HG02852 (cell line): ENCODE results near the gene PARVB.

Experiments used
- ATAC-seq: cut with Tn5 transposase; IDR thresholded peaks from one replicate; pipeline ENCODE4 v1.9.1; 2021; ENCODE audit warnings: mild to moderate bottlenecking, moderate library complexity; ENCODE audit not compliant: unreplicated experiment

PARVB gene

DNA sequence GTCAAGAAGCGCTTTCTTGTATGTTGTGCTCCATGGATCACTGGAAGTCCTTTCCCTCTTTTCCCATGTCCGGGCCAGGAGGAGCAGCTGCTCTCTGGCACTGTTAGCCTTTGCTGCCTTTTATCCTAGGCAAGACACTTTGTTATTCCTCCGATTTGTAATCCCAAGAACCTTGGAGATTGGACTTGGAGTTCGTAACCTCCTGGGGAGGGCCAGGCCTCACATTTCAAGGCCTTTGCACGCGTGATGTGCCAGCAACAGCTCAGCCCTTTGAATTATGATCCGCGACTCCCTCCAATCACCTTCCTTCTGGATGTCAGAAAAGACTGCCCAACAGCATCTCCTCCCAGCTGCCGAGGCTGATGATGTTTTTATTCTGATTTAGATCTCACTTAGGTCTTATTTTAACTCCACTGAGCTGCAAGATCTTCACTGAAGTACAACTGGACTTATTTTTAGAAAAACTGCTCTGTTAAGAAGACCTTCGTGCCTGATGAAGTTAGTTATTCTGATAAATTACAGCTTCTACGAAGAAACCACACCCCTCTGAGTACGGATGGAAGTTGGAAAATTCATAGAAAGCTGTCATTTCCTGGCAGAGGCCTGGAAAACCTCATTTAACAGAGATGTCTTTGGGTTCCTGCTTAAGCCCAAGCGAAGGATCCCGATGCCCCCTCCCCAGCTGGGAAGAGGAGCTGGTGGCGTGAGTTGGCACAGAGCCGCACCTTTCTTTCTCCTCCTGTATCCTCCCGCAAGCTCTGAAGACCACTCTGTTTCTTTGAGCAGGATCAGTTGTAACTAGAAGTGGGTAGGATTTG, 62.4 kb downstream of the PARVB start:
- no peak for ATAC-seq

DNA sequence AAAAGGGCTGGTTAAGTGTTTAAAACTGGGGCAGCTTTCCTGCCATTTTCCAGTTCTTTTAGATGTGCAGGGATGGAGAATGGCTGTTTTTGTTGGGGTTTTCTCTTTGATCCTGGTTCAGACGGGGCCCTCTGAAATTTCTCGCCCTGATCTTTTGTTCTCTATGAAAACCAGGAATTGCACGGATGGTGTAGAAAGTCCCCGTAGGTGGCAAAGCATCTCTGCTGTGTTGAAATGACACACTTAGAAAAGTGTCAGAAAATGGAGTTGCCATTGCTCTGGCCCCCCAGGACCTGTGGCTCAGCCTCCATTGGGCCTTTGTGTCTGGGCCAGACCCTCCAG, 63.0 kb downstream of the PARVB start:
- ATAC-seq, result no peak

DNA sequence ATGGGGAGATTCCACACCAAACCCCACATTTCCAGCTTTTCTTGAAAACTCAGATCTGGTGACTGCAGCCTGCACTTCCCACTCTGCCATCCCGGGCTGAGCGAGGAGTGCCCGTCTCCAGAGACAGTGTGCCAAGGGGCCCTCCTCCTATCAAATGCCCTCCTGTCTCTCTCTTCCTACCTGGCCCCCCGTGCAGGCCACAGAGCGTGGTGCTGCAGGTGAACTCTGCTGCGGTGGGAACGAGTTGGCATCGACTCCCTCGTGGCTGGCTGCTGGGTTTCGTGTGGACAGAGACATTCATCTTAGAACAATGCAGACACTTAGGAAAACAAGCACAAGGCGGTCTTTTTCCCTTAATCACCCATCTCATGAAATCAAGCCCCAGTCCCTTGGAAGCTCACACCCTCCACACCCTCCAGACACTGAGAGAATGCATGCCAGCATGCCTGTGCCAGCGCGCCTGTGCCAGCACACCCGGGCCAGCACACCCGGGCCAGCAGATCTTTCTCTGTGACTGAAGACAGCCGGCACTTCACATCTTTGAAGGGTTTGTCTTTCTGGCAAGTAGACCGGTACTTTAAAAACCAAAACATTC, 65.0 kb downstream of the PARVB start:
- ATAC-seq, result no peak

DNA sequence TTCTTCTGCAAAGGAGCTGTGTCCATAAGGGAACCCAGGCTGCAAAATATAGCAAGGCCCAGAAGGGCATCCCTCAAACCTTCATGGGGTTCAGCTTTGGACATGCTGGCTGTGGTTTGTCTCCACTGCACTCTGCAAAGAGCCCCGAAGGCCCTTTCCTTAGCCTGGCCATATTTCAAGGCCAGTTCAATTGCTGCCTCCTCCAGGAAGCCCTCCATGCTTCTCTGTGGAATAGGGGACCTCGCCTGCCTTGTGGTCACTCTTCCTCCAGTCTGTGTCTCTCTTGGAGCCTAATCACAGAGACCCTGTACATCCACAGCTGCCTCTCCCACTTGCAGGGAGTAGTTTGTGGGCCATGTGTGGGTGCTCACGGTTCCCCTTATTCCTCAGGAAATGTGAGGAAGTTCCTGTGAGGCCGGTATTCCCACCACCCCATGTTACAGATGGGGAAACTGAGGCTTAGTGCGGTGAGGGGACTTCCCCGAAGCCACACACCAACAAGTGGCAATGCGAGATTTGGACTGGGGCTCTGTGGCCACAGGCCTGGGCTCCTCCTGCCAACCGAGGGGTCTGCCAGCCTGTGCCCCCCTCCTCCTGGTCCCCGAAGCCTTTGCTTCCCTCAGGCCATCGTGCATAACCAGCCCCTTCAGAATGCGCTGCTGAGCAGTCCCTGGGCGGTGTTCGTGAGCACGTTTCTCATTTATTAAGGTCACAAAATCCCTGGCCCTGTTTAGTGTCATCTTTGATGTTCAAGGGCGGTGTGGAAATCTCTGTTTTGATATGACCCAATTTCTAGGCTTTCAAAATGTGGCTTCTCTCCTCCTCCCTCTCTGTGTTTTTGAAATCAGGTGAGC, 65.8 kb downstream of the PARVB start:
- ATAC-seq, result no peak

DNA sequence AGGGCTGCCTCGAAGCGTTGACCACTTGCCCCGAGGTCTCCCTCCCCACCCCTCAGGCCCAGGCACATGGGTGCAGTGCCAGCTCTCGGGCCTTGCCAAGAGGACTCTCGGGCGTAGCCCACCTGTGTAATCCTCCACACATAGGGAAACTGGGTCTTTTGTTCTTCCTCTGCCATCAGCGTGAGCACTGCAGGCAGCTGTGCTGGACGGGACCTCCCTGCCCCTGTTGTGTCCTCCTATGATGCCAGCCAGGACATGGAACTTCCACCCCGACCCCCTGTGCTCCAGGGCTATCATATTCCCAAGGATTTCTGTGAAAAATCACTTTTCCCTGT, 66.4 kb downstream of the PARVB start:
- no peak for ATAC-seq

DNA sequence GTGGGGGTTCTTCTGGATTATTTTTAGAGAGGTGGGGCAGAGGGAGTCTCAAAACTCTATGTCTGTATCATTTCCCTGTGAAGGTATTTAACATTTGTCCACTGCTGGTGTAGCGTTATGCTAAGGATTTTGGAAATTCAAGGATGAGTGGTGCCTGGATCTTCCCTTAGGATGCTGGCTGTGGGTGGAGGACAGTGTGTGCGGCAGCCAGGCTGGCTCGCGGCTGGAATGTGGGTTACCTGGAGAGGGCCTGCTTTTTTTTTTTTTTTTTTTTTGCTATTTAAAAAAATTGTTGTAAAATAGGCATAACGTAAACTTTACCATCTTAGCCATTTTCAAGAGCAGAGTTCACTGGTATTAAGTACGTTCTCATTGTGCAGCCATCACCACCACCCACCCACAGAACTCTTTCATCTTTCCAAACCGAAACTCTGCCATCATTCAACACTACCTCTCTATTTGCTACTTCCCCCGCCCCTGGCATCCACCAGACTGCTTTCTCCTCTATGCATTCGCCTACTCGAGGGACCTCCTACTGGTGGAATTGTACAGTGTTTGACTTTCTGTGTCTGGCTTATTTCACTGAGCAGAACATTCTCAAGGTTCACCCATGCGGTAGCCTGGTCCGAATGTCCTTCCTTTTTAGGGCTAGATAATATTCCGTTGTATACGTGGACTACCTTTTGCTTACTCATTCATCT, 67.1 kb downstream of the PARVB start:
- no peak for ATAC-seq

DNA sequence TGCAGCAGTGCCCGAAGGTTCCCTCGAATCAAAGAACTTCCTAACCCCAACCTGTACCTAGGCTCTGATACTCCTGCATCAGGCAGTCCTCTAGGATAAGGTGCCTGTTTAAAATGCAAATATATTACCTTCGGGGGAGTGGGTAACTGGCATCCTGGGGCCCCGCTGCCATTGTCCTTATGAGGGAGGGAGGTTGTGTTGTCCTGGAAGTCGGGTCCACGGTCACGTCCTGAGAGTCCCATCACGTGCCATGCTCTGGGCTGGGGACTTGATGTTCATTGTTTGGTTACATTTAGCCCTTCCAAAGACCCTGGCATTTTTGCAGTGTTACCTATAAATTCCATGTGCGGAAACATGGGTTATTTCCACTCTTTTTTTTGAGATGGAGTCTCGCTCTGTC, 67.6 kb downstream of the PARVB start:
- ATAC-seq, result no peak

DNA sequence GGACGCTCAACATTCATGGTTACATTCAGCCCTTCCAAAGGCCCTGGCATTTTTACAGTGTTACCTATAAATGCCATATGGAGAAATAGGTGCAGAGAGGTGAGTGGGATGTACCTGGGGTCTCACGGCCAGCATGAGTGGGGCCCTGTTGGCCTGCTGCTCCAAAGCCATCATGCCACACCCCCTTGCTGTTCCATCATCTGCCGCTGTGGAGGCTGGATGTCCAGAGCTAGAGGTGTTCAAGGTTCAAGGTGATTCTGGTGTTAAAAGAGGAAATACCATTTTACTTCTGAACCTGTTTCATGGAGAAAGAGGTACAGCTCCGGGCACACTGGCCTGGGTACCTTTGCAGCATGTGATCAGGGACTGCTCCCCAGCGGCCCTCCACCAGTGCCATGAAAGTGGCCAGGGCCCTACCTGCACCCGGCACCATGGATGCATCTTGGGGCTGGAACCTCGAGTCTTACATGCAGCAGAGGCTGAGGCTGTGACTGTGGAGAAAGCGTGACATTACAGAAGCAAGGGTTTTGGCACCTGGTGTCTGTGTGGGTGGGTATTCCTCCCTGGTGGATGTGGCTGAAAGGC, 68.6 kb downstream of the PARVB start:
- no peak for ATAC-seq

DNA sequence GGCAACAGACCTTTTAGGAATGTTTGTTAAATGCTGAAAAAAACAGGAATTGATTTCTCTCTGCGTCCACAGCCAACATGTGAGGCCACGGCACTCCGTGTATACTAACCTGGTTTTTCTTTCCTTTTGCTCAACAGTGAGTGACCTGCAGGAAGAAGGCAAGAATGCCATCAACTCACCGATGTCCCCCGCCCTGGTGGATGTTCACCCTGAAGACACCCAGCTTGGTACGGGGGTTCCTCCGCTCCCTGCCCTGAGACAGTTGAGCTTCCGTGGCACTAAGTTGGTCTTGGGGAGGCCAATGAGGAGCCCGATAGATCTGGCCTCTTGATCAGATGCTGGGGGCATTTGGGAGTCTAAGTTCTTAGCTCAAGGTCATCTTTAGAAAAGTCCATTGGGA, 69.7 kb downstream of the PARVB start:
- ATAC-seq, result no peak

DNA sequence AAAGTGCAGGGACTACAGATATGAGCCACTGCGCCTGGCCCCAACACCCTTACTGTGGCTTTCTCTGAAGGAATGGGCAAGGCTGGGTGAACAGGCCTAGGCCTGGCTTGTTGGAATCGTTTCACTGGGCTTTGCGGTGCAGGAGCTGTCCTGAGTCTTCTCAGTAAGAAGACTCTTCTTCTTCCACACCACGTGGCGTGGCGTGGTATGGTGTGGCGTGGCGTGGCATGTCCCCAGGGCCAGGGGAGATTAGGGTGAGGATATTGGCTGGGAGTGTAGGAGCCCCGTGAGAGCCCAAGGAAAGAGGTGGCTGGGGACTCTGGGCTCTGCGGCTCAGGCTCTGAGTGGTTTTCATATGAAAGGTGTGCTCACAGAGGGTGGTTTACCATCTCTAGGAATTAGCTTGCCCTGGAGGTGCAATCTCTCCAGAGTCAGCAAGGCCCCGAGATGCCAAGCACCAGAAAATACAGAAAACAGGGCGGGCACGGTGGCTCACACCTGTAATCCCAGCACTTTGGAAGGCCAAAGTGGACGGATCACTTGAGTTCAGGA, 70.7 kb downstream of the PARVB start:
- ATAC-seq, result no peak

DNA sequence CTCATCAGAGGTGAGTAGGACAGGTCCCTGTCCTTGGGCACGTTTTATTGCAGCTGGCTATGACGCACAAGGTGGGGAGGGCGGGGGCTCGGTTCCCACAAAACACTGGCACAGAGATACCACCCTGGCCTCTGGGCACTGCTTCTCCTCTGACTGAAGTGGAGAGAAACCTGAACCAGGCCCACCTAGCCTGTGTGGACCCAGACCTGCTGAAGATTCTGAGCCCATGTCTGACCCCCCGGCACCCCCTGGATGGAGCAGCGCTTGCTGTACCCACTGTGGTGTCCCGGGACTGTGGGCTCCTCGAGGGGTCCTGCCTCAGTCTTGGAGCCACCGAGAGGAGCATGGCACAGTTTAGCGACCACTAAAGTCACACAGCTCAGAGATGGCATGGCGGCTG, 72.6 kb downstream of the PARVB start:
- ATAC-seq, result no peak

DNA sequence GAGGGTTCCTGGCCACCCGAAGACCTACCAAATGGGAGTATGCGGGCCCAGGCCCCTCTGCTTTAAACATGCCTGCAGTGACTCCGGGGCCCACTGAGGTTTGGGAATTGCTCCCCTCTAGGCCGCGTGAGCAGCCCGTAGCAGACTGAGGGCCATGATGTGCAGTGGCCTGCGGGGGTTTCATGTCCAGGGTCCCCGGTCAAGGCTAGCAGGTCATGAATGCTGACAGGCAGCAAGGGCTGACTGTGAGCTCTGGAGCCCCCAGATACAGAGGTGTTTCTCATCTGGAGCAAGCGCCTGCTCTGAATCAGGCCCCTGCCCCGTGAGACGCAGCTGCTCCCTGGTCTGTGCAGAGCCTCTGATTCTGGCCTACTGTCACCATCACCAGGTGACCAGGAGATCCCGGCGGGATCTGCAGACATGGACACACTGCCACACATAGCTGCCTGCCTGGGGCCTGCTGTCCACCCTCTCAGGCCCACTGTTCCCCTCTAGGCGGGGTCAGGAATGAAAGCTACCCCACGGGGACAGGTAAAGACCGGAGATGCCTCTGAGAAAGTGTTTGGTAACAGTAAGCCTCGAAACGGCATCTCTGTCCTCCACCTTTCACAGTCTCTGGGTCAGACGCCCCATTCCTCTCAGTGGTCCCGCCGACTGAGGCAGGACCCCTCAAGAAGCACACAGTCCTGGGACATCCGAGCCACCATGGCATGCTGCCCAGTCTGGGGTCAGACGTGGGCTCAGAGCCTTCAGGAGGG, 73.3 kb downstream of the PARVB start:
- no peak for ATAC-seq

DNA sequence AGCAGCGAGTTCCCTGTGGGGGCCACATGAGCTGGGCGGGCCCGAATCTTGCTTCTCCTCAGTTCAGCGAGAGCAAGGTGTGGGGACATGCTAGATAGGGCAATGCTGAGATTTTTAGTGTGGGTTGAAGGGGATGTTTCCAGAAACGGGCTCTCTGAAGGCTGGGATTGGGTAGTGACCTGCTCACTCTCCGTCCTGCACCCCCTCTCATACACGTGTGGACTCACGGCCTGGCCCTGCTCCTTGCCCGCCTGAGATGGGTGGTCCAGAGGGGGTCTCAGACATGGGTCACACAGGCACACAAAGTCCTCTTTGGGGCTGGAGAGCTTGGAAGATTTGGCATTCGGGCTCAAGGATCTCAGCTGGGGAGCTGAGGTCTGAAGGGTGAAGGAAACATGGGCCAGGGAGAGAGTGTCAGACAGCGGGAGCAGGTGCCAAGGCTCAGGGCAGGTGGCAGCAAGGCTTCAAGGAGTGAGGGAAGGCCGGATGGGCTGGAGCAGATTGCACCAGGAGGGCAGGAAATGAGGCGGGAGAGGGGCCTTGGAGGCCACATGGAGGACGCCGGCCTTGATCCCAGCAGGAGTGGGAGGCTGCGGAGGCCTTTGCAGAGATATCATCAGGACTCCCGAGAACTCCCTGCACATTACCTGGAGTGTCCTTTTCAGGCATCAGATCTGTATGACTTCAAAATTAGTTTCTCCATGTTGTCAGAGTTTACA, 74.1 kb downstream of the PARVB start:
- ATAC-seq, result no peak

DNA sequence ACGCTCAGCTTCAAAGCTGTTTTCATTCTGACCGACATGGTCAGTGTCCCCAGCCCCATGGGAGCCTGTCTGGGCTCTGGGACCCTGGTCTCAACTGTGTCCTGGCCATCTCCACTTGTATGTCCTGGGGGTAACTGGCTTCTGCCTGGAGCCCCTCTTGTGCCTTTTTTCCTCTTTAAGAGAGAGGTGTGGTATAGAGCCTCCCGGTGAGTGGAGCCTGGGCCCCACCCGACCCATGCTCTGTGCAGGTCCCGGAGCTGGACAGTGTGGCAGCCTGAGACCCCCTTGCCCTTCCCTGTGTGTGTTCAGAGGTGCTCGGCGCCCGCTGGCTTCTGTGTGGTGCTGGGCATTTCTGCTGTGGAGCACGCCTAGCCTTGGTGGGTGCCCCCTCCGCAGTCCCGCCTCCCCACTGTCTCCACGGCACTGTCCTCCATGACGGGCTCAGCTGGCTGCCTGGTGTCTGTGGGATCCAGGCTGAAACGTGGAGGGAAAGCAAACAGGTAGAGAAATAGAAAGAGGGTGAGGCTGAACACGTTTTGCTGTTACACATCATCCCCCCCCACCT, 74.9 kb downstream of the PARVB start:
- ATAC-seq, result no peak

DNA sequence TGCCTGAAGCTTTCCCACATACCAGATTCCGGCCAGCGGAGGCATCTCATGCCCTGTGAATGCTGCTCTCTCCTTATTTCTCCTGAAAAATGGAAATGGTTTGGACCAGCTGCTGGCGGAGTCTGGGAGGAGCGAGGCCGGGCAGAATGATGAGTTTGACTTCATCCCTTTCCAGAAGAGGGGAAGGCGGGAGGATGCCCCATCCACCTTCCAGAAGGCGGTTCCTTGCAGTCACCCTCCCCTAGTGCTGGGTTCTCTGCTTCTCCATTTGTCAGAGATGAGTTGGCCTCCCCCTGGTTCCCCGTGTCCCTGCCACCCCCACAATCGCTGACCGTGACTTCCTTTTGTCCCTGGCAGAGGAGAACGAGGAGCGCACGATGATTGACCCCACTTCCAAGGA, 75.6 kb downstream of the PARVB start:
- ATAC-seq, result no peak

DNA sequence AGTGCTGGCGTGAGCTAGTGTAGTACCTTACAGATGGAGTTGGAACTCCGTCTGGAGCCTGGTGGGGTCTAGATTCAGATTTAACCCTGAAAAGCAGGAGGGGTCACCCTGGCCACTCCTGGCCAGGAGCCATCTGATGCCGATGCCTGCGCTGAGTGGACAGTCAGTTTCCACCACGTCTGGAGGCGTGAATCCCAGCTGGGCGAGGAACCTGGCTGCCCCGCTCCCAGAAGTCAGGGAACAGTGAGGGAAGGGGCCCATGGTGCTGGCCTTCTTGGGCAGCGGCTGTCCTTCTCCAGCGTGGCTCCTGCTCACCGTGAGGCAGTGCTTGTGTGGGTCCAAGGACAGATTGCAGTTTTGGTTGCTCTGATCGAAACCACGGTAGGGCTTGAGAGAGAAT, 76.3 kb downstream of the PARVB start:
- ATAC-seq, result no peak

DNA sequence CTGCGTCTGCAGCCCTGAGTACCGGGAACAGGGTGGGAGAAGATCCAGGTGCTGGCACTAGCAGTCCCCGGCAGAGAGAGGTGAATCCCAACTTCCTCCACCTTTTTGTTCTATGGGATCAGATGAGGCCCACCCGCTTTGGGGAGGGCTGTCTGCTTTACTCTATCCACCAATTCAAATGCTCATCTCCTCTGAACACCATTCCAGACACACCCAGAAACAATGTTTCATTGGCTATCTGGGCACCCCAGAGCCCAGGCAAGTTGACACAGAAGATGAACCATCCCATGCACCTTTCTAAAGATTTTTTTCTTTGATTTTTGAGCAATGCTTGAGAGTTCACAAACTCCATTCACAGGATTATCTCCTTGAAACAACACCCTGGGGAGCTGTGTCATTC, 78.0 kb downstream of the PARVB start:
- no peak for ATAC-seq

DNA sequence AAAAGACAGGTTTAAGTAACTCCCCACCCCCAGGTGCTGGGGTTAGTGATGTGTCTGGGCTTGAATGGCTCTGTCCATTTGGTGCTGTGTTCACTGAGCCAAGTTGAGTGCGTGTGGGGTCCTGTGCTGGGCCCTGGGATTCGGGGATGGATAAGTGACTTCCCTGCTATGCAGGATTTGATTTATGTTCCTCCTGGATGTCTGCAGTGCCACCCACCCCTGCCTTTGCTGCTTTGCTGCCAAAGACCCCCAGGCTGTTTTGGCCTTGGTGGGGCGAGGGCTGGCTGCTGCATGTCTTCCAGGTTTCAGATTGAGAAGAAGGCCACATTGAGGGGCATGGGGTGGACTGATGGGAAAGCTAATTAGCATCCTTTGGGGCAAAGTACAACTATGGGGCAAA, 78.8 kb downstream of the PARVB start:
- ATAC-seq, result no peak
